ENCODE results near the gene NUP58.
A peak's percentile ranks its signal among the peaks of the same experiment; 100 is the strongest.
"Not testable (repeated sequence)": the region's sequence is repeated elsewhere in the genome, so short reads cannot be mapped to it uniquely, and the experiment has no call there.

The NUP58 gene

DNA sequence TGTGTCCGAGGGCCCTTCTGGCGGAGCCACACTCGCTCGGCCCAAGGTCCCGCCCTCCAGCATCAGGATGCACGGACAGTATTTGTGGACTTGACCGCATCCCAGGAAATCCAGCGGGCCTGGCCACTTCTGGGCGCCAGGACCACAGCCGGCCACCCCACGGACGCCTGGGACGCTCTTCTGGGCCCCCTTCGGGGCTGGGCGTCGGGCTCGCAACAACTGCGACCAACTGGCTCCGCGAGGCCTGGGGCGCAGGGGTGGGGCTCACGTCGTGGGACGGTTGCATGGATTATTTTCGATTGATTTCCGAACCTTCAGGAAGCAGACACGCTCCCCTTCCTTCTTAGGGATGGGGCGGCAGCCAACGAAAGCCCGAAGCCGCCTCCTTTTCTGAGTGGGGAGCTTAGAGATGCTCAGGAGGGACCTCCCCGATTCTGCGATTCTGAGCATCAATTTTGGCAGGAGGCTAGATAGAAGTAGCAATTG, 521 bp upstream of the NUP58 start:
- peaks cover 10 to 11% of the 10 kb centered on the region in 2 donors for H3K4me1 ChIP-seq (ENCODE audit: control insufficient read depth in 1 of 2, insufficient read depth in 2 of 2, low read length in 2 of 2)
- H3K9ac ChIP-seq (ENCODE audit: low read depth in 1 of 2, low read length in 2 of 2) = peak overlapping the region; percentile 67 to 82
- H3K27ac ChIP-seq (ENCODE audit: low read depth, low read length) = peak overlapping the region; percentile 83

GRCh38 chr13:25302121-25302520, 696 bp downstream of the NUP58 start:
- Histone ChIP-seq H3K9me3 (ENCODE audit: control insufficient read depth in 1 of 2, low read length in 2 of 2) (no peaks in the 10 kb centered on the region), H3K4me3 (ENCODE audit: low read depth in 1 of 2, low read length in 2 of 2) (peak overlapping the region; percentile 73 to 91), H3K9ac (ENCODE audit: low read depth in 1 of 2, low read length in 2 of 2) (peak overlapping the region; percentile 53 to 82), H3K27me3 (ENCODE audit: control insufficient read depth in 1 of 2, insufficient read depth in 2 of 2, low read length in 2 of 2) (no peaks in the 10 kb centered on the region), H3K27ac (ENCODE audit: low read depth, low read length) (peak overlapping the region; percentile 83), H3K4me1 (ENCODE audit: control insufficient read depth in 1 of 2, insufficient read depth in 2 of 2, low read length in 2 of 2) (peaks cover 10 to 14% of the 10 kb centered on the region in 2 donors), H3K36me3 (ENCODE audit: control insufficient read depth in 1 of 2, insufficient read depth in 2 of 2, low read length in 2 of 2) (peaks cover 0 to 4% of the 10 kb centered on the region in 2 donors)

More for the DNA sequence above, 521 bp upstream of the NUP58 start:
- Histone ChIP-seq H3K9me3 (ENCODE audit: control insufficient read depth in 1 of 2, low read length in 2 of 2) (no peaks in the 10 kb centered on the region), H3K27me3 (ENCODE audit: control insufficient read depth in 1 of 2, insufficient read depth in 2 of 2, low read length in 2 of 2) (peaks cover 4 to 10% of the 10 kb centered on the region in 2 donors), H3K36me3 (ENCODE audit: control insufficient read depth in 1 of 2, insufficient read depth in 2 of 2, low read length in 2 of 2) (peaks cover 0 to 4% of the 10 kb centered on the region in 2 donors), H3K4me3 (ENCODE audit: low read depth in 1 of 2, low read length in 2 of 2) (peak overlapping the region; percentile 73 to 80)

DNA sequence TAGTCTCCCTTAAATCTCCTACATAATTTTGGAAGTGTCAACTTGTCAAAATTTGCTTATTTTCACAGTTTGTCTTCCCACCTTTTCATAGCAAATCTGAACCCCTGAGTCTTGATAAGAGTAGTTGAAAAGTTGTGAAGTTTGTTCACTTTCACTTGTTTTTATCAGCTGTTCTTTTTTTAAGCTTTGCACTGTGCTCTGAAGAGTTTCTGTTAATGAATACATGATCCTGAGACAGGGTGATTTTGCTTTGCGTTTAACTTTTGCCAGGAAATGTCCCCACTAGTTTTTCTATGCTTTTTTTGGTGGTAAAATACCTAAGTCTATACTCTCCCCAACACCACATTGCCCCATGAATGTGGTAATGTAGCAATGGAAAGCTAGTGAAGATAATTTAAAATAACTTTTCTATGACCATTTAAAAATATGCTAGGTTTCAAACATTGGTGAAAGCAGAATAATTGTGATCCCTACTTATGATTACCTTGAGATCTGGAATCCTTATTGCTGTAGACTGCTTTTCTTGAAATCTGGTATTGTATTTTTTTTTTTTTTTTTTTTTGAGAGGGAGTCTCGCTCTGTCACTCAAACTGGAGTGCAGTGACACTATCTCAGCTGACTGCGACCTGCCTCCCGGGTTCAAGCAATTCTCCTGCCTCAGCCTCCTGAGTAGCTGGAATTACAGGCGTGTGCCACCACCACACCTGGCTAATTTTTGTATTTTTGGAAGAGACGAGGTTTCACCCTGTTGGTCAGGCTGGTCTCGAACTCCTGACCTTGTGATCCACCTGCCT, 5.4 kb downstream of the NUP58 start:
- Histone ChIP-seq H3K27ac (ENCODE audit: low read depth, low read length) (no peak overlapping the region), H3K4me1 (ENCODE audit: control insufficient read depth in 1 of 2, insufficient read depth in 2 of 2, low read length in 2 of 2) (peaks cover 10 to 13% of the 10 kb centered on the region in 2 donors), H3K9me3 (ENCODE audit: control insufficient read depth in 1 of 2, low read length in 2 of 2) (no peaks in the 10 kb centered on the region), H3K36me3 (ENCODE audit: control insufficient read depth in 1 of 2, insufficient read depth in 2 of 2, low read length in 2 of 2) (peaks cover 12 to 23% of the 10 kb centered on the region in 2 donors), H3K4me3 (ENCODE audit: low read depth in 1 of 2, low read length in 2 of 2) (no peak overlapping the region), H3K9ac (ENCODE audit: low read depth in 1 of 2, low read length in 2 of 2) (no peak overlapping the region), H3K27me3 (ENCODE audit: control insufficient read depth in 1 of 2, insufficient read depth in 2 of 2, low read length in 2 of 2) (no peaks in the 10 kb centered on the region)

- peaks cover 0 to 3% of the 10 kb centered on the region in 2 donors for H3K4me1 ChIP-seq (ENCODE audit: control insufficient read depth in 1 of 2, insufficient read depth in 2 of 2, low read length in 2 of 2)
- H3K27me3 ChIP-seq (ENCODE audit: control insufficient read depth in 1 of 2, insufficient read depth in 2 of 2, low read length in 2 of 2) = no peaks in the 10 kb centered on the region
- no peak overlapping the region for H3K9ac ChIP-seq (ENCODE audit: low read depth in 1 of 2, low read length in 2 of 2)
- H3K9me3 ChIP-seq (ENCODE audit: control insufficient read depth in 1 of 2, low read length in 2 of 2) = no peaks in the 10 kb centered on the region
- peaks cover 9 to 57% of the 10 kb centered on the region in 2 donors for H3K36me3 ChIP-seq (ENCODE audit: control insufficient read depth in 1 of 2, insufficient read depth in 2 of 2, low read length in 2 of 2)
- H3K4me3 ChIP-seq (ENCODE audit: low read depth in 1 of 2, low read length in 2 of 2) = no peak overlapping the region
- no peak overlapping the region for H3K27ac ChIP-seq (ENCODE audit: low read depth, low read length)
Observed at GRCh38 chr13:25310891-25311290, 9.5 kb downstream of the NUP58 start.

DNA sequence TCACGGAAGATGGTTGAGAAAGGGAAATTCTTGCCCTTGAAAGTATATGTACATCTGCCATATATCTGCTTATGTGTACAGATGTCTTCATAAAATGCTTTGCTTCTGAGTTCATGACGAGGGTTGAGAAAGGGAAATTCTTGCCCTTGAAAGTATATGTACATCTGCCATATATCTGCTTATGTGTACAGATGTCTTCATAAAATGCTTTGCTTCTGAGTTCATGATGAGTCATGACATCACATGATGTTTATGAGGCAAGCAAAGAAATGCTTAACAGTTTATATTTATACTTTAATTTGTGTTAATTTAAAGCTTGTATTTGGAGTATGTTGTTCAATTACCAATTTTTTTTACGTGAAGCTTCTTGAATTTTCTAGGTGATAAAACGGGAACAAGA, 17.5 kb downstream of the NUP58 start:
- H3K9me3 ChIP-seq (ENCODE audit: control insufficient read depth in 1 of 2, low read length in 2 of 2); H3K9ac ChIP-seq (ENCODE audit: low read depth in 1 of 2, low read length in 2 of 2); H3K4me3 ChIP-seq (ENCODE audit: low read depth in 1 of 2, low read length in 2 of 2); H3K27ac ChIP-seq (ENCODE audit: low read depth, low read length); H3K4me1 ChIP-seq (ENCODE audit: control insufficient read depth in 1 of 2, insufficient read depth in 2 of 2, low read length in 2 of 2); H3K27me3 ChIP-seq (ENCODE audit: control insufficient read depth in 1 of 2, insufficient read depth in 2 of 2, low read length in 2 of 2): not testable (repeated sequence)
- peaks cover 23 to 47% of the 10 kb centered on the region in 2 donors for H3K36me3 ChIP-seq (ENCODE audit: control insufficient read depth in 1 of 2, insufficient read depth in 2 of 2, low read length in 2 of 2)

DNA sequence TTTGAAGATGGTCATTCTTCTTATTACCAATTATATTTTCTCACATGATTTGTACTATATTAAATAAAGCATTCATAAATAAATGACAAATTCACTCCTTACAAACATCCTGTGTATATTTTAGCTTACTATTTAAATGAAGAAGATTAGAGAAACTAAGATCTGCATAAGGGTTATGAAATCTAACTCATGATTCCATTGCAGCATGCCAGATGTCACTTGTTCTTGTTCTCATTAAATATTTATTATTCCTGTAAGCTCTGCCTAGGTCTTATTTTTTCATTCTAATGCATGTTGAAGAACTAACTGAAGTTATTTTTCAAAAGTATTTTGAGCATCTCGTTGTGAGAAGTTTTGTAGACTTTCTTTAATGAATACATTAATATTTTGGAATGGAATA, 18.3 kb downstream of the NUP58 start:
- Histone ChIP-seq H3K4me1 (ENCODE audit: control insufficient read depth in 1 of 2, insufficient read depth in 2 of 2, low read length in 2 of 2) (no peaks in the 10 kb centered on the region), H3K9ac (ENCODE audit: low read depth in 1 of 2, low read length in 2 of 2) (no peak overlapping the region), H3K9me3 (ENCODE audit: control insufficient read depth in 1 of 2, low read length in 2 of 2) (no peaks in the 10 kb centered on the region), H3K4me3 (ENCODE audit: low read depth in 1 of 2, low read length in 2 of 2) (no peak overlapping the region), H3K27ac (ENCODE audit: low read depth, low read length) (no peak overlapping the region), H3K27me3 (ENCODE audit: control insufficient read depth in 1 of 2, insufficient read depth in 2 of 2, low read length in 2 of 2) (no peaks in the 10 kb centered on the region), H3K36me3 (ENCODE audit: control insufficient read depth in 1 of 2, insufficient read depth in 2 of 2, low read length in 2 of 2) (peaks cover 23 to 45% of the 10 kb centered on the region in 2 donors)

- no peaks in the 10 kb centered on the region for H3K27me3 ChIP-seq (ENCODE audit: control insufficient read depth in 1 of 2, insufficient read depth in 2 of 2, low read length in 2 of 2)
- H3K27ac ChIP-seq (ENCODE audit: low read depth, low read length) = no peak overlapping the region
- no peak overlapping the region for H3K4me3 ChIP-seq (ENCODE audit: low read depth in 1 of 2, low read length in 2 of 2)
- H3K4me1 ChIP-seq (ENCODE audit: control insufficient read depth in 1 of 2, insufficient read depth in 2 of 2, low read length in 2 of 2) = no peaks in the 10 kb centered on the region
- no peaks in the 10 kb centered on the region for H3K9me3 ChIP-seq (ENCODE audit: control insufficient read depth in 1 of 2, low read length in 2 of 2)
- H3K9ac ChIP-seq (ENCODE audit: low read depth in 1 of 2, low read length in 2 of 2) = no peak overlapping the region
- H3K36me3 ChIP-seq (ENCODE audit: control insufficient read depth in 1 of 2, insufficient read depth in 2 of 2, low read length in 2 of 2) = peaks cover 38 to 62% of the 10 kb centered on the region in 2 donors
Observed at GRCh38 chr13:25324100-25324499, 22.7 kb downstream of the NUP58 start.

DNA sequence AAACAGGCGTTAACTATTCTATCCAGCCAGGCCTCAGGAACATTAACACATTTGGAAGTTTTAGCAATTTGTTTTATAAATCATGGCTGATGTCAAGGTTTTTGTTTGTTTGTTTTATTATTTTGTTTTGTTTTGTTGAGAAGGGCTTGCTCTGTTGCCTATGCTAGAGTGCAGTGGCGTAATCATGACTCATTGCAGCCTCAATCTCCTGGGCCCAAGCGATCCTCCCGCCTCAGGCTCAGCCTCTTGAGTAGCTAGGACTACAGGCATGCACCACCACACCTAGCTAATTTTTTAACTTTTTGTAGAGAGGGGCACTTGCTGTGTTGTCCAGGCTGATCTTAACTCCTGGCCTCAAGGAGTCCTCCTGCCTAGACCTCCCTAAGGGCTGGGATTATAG, 28.3 kb downstream of the NUP58 start:
- no peak overlapping the region for H3K9ac ChIP-seq (ENCODE audit: low read depth in 1 of 2, low read length in 2 of 2)
- no peak overlapping the region for H3K27ac ChIP-seq (ENCODE audit: low read depth, low read length)
- no peaks in the 10 kb centered on the region for H3K4me1 ChIP-seq (ENCODE audit: control insufficient read depth in 1 of 2, insufficient read depth in 2 of 2, low read length in 2 of 2)
- H3K9me3 ChIP-seq (ENCODE audit: control insufficient read depth in 1 of 2, low read length in 2 of 2) = no peaks in the 10 kb centered on the region
- no peak overlapping the region for H3K4me3 ChIP-seq (ENCODE audit: low read depth in 1 of 2, low read length in 2 of 2)
- H3K36me3 ChIP-seq (ENCODE audit: control insufficient read depth in 1 of 2, insufficient read depth in 2 of 2, low read length in 2 of 2) = peaks cover 43 to 68% of the 10 kb centered on the region in 2 donors
- H3K27me3 ChIP-seq (ENCODE audit: control insufficient read depth in 1 of 2, insufficient read depth in 2 of 2, low read length in 2 of 2) = no peaks in the 10 kb centered on the region

DNA sequence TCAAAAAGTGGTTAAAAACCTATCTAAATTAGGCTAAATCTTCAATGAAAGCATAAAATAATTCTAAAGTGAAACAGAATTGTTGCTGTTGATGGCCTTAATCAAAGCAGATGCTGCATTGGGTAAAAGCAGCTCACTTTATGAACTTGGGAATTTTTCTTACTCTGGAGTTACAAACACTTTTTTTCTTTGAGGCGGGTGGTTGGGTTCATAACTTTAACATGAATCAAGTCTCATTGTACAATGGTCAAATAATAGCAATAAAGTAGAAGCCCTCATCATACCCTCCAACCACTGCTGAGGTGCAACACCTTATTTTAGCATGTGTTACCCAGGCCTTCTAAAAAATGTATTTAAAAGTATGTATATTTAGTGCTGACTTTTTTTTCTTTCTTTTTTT, 29.1 kb downstream of the NUP58 start:
- Histone ChIP-seq H3K4me1 (ENCODE audit: control insufficient read depth in 1 of 2, insufficient read depth in 2 of 2, low read length in 2 of 2) (no peaks in the 10 kb centered on the region), H3K27me3 (ENCODE audit: control insufficient read depth in 1 of 2, insufficient read depth in 2 of 2, low read length in 2 of 2) (no peaks in the 10 kb centered on the region), H3K9ac (ENCODE audit: low read depth in 1 of 2, low read length in 2 of 2) (no peak overlapping the region), H3K36me3 (ENCODE audit: control insufficient read depth in 1 of 2, insufficient read depth in 2 of 2, low read length in 2 of 2) (peaks cover 36 to 62% of the 10 kb centered on the region in 2 donors), H3K27ac (ENCODE audit: low read depth, low read length) (no peak overlapping the region), H3K4me3 (ENCODE audit: low read depth in 1 of 2, low read length in 2 of 2) (no peak overlapping the region), H3K9me3 (ENCODE audit: control insufficient read depth in 1 of 2, low read length in 2 of 2) (no peaks in the 10 kb centered on the region)

DNA sequence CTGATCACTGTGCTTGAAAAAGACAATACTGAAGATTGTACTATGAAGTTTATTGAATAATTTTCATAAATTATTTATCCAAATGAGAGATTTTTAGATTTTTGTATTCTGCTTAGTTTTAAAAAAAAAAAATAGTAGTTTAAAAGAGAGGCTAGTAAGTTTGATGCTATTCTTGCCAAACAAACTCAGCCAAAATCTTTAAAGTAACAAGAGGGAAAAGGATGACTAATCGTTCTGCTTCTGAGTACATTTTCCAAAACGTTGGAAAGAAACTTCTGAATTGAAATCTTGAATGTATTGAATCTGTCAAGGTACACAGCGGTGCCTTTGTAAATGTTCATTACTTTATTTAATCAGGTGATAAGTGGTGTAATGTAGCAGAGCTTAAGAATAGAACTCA, 34.4 kb downstream of the NUP58 start:
- no peaks in the 10 kb centered on the region for H3K27me3 ChIP-seq (ENCODE audit: control insufficient read depth in 1 of 2, insufficient read depth in 2 of 2, low read length in 2 of 2)
- H3K4me1 ChIP-seq (ENCODE audit: control insufficient read depth in 1 of 2, insufficient read depth in 2 of 2, low read length in 2 of 2) = no peaks in the 10 kb centered on the region
- H3K4me3 ChIP-seq (ENCODE audit: low read depth in 1 of 2, low read length in 2 of 2) = no peak overlapping the region
- no peak overlapping the region for H3K27ac ChIP-seq (ENCODE audit: low read depth, low read length)
- no peak overlapping the region for H3K9ac ChIP-seq (ENCODE audit: low read depth in 1 of 2, low read length in 2 of 2)
- no peaks in the 10 kb centered on the region for H3K9me3 ChIP-seq (ENCODE audit: control insufficient read depth in 1 of 2, low read length in 2 of 2)
- peaks cover 17 to 34% of the 10 kb centered on the region in 2 donors for H3K36me3 ChIP-seq (ENCODE audit: control insufficient read depth in 1 of 2, insufficient read depth in 2 of 2, low read length in 2 of 2)
